SK-N-SH (cell line): ENCODE data around the gene PSMG3.

Experiments used
- CHD2 ChIP-seq: fragments of 150-350 bp; IDR thresholded peaks from 2 replicates; pipeline ENCODE4 v1.6.1; 2018; ENCODE audit warnings: low read length; ENCODE audit not compliant: partially characterized antibody
- EZH2phosphoT487 ChIP-seq: fragments of 200-600 bp; sonication (generic); IDR thresholded peaks from 2 replicates; pipeline ENCODE4 v1.6.1; 2017; ENCODE audit warnings: low read depth, mixed run types, mild to moderate bottlenecking, antibody characterized with exemption, moderate library complexity, borderline replicate concordance
- JUND ChIP-seq: IDR thresholded peaks from 2 replicates; pipeline ENCODE4 v1.4.0; 2012
- POLR2AphosphoS5 ChIP-seq: IDR thresholded peaks from 2 replicates; pipeline ENCODE4 v1.6.1; 2012; ENCODE audit warnings: low read depth, low read length
- RAD21 ChIP-seq: IDR thresholded peaks from 2 replicates; pipeline ENCODE4 v1.6.1; 2012; ENCODE audit warnings: mild to moderate bottlenecking, low read length
- TAF1 ChIP-seq: IDR thresholded peaks from 2 replicates; pipeline ENCODE4 v1.6.1; 2012; ENCODE audit warnings: low read depth, mild to moderate bottlenecking, low read length, moderate library complexity, borderline replicate concordance
- TF ChIP-seq, protein P1 (sequence below): fragments of 200-600 bp; sonication (generic); IDR thresholded peaks from 2 replicates; pipeline ENCODE4 v1.6.1; 2017; ENCODE audit warnings: antibody characterized with exemption, mild to moderate bottlenecking, moderate library complexity
- TF ChIP-seq, protein P2 (sequence below): fragments of 150-350 bp; IDR thresholded peaks from 2 replicates; pipeline ENCODE4 v1.6.1; 2017; ENCODE audit warnings: antibody characterized with exemption, low read length, low read depth, borderline replicate concordance
- TF ChIP-seq, protein P3 (sequence below): IDR thresholded peaks from 2 replicates; pipeline ENCODE4; 2012
- TF ChIP-seq, protein P4 (sequence below): IDR thresholded peaks from 2 replicates; pipeline ENCODE4 v1.4.0; 2012; ENCODE audit warnings: low read depth
- TF ChIP-seq, protein P5 (sequence below): fragments of 150-350 bp; IDR thresholded peaks from 2 replicates; pipeline ENCODE4 v1.6.1; 2016; ENCODE audit warnings: mild to moderate bottlenecking, low read depth, low read length

DNA sequence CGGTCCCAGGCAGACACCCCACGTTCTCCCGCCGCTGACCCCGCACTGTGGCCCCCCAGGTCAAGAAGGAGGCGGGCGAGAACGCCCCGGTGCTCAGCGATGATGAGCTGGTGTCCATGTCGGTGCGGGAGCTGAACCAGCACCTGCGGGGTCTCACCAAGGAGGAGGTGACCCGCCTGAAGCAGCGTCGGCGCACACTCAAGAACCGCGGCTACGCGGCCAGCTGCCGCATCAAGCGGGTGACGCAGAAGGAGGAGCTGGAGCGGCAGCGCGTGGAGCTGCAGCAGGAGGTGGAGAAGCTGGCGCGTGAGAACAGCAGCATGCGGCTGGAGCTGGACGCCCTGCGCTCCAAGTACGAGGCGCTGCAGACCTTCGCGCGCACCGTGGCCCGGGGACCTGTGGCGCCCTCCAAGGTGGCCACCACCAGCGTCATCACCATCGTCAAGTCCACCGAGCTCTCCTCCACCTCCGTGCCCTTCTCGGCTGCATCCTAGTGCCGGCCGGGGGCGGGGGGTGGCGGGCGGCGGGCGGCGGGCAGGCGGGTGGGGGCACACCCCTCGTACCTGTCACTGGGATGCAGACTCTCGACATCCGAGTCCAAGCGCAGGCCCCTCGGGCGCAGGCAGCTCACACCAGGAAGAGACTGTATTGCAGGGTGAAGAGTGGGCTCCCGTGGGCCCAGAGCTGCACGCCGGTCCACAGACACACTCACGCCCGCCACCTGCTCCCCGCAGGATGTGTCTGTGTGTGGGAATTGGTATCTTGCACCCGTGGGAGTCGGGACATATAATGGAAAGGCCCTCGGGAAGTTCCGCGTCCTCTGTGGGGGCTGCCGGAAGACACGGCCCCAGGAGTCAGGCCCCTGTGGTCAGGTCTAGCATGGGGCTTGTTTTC lies 29.7 kb downstream of the PSMG3 start:
- TF ChIP-seq JUND (no peak), CHD2 (no peak), POLR2AphosphoS5 (no peak), RAD21 (no peak), EZH2phosphoT487 (no peak), TAF1 (no peak)
- TF ChIP-seq, protein P1, sequence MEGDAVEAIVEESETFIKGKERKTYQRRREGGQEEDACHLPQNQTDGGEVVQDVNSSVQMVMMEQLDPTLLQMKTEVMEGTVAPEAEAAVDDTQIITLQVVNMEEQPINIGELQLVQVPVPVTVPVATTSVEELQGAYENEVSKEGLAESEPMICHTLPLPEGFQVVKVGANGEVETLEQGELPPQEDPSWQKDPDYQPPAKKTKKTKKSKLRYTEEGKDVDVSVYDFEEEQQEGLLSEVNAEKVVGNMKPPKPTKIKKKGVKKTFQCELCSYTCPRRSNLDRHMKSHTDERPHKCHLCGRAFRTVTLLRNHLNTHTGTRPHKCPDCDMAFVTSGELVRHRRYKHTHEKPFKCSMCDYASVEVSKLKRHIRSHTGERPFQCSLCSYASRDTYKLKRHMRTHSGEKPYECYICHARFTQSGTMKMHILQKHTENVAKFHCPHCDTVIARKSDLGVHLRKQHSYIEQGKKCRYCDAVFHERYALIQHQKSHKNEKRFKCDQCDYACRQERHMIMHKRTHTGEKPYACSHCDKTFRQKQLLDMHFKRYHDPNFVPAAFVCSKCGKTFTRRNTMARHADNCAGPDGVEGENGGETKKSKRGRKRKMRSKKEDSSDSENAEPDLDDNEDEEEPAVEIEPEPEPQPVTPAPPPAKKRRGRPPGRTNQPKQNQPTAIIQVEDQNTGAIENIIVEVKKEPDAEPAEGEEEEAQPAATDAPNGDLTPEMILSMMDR: no peak
- TF ChIP-seq, protein P2, sequence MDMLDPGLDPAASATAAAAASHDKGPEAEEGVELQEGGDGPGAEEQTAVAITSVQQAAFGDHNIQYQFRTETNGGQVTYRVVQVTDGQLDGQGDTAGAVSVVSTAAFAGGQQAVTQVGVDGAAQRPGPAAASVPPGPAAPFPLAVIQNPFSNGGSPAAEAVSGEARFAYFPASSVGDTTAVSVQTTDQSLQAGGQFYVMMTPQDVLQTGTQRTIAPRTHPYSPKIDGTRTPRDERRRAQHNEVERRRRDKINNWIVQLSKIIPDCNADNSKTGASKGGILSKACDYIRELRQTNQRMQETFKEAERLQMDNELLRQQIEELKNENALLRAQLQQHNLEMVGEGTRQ: no peak
- TF ChIP-seq, protein P3, sequence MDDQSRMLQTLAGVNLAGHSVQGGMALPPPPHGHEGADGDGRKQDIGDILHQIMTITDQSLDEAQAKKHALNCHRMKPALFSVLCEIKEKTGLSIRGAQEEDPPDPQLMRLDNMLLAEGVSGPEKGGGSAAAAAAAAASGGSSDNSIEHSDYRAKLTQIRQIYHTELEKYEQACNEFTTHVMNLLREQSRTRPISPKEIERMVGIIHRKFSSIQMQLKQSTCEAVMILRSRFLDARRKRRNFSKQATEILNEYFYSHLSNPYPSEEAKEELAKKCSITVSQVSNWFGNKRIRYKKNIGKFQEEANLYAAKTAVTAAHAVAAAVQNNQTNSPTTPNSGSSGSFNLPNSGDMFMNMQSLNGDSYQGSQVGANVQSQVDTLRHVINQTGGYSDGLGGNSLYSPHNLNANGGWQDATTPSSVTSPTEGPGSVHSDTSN: no peak
- TF ChIP-seq, protein P4, sequence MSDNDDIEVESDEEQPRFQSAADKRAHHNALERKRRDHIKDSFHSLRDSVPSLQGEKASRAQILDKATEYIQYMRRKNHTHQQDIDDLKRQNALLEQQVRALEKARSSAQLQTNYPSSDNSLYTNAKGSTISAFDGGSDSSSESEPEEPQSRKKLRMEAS: no peak
- TF ChIP-seq, protein P5, sequence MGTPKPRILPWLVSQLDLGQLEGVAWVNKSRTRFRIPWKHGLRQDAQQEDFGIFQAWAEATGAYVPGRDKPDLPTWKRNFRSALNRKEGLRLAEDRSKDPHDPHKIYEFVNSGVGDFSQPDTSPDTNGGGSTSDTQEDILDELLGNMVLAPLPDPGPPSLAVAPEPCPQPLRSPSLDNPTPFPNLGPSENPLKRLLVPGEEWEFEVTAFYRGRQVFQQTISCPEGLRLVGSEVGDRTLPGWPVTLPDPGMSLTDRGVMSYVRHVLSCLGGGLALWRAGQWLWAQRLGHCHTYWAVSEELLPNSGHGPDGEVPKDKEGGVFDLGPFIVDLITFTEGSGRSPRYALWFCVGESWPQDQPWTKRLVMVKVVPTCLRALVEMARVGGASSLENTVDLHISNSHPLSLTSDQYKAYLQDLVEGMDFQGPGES: no peak
